Thyroid gland (tissue), 4 donors: ENCODE data around the gene JPT2.

Experiments used
- POLR2A ChIP-seq, 2 donors: fragments of 450-650 bp; IDR thresholded peaks; one replicate each; pipeline ENCODE4 v1.6.1; 2017; ENCODE audit warnings: antibody characterized with exemption in 2 of 2, mild to moderate bottlenecking in 2 of 2, moderate library complexity in 1 of 2
- TF ChIP-seq, protein P1 (sequence below), 6 experiments: fragments of 200-600 bp in 3 of 6; fragments of 450-650 bp in 3 of 6; sonication (generic) in 3 of 6; IDR thresholded peaks; one replicate each; pipeline ENCODE4 v1.5.1; 2016 to 2019; ENCODE audit warnings: antibody characterized with exemption in 6 of 6, mild to moderate bottlenecking in 2 of 6, inconsistent platforms in 1 of 6, moderate library complexity in 1 of 6

DNA sequence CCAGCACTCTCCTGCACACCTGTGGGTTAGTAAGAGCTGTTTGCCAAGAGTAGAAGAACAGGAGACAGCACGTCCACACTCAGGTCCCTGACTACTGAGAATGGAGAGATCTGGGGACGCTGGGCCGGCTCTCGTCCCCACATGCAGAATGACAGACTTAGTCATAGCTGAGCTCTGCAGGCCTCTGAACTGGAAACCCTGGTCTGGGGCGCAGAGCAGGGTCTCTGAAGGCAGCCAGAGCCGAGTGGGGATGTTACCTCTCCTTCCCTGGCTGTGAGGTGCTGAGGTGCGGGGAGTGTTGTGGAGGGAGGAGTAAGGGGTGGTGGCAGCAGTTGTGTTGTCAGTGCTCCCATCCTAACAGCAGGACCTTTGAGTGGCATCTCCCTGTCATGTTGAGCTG lies 7.2 kb upstream of the JPT2 start:
- TF ChIP-seq, protein P1, sequence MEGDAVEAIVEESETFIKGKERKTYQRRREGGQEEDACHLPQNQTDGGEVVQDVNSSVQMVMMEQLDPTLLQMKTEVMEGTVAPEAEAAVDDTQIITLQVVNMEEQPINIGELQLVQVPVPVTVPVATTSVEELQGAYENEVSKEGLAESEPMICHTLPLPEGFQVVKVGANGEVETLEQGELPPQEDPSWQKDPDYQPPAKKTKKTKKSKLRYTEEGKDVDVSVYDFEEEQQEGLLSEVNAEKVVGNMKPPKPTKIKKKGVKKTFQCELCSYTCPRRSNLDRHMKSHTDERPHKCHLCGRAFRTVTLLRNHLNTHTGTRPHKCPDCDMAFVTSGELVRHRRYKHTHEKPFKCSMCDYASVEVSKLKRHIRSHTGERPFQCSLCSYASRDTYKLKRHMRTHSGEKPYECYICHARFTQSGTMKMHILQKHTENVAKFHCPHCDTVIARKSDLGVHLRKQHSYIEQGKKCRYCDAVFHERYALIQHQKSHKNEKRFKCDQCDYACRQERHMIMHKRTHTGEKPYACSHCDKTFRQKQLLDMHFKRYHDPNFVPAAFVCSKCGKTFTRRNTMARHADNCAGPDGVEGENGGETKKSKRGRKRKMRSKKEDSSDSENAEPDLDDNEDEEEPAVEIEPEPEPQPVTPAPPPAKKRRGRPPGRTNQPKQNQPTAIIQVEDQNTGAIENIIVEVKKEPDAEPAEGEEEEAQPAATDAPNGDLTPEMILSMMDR (IDR thresholded peaks at IDR 0.05): no peak
- TF ChIP-seq POLR2A (IDR thresholded peaks at IDR 0.05): no peak
